Spleen (tissue), 7 donors: ENCODE results near the gene CAMTA1.

Experiments used
- POLR2A ChIP-seq, 3 donors: fragments of 450-650 bp; IDR thresholded peaks; one replicate each; pipeline ENCODE4 v1.5.1; 2017; ENCODE audit warnings: antibody characterized with exemption in 3 of 3, mild to moderate bottlenecking in 1 of 3
- POLR2AphosphoS5 ChIP-seq, 3 donors: sonication (generic); formaldehyde crosslinking; IDR thresholded peaks; one replicate each; pipeline ENCODE4 v1.5.1; 2017; ENCODE audit warnings: antibody characterized with exemption in 3 of 3
- TF ChIP-seq, protein P1 (sequence below), 11 experiments: fragments of 200-600 bp in 7 of 11; fragments of 450-650 bp in 4 of 11; sonication (generic) in 4 of 11; IDR thresholded peaks in 8 of 11; conservative IDR thresholded peaks in 3 of 11; 1 replicate in 7 of 11; 2 replicates in 4 of 11; pipeline versions ENCODE4 v1.4.0 to v1.8.0; 2016 to 2021; ENCODE audit warnings: antibody characterized with exemption in 11 of 11, inconsistent platforms in 4 of 11, mild to moderate bottlenecking in 1 of 11
- donor health status: DM: no; HTN: no; CAD: no; lungs with moderate emphysema.
- donor health status: DM: no; HTN: no; CAD: no.
- donor health status: DM: no; HTN: no; CAD: no.

- TF ChIP-seq, protein P1, sequence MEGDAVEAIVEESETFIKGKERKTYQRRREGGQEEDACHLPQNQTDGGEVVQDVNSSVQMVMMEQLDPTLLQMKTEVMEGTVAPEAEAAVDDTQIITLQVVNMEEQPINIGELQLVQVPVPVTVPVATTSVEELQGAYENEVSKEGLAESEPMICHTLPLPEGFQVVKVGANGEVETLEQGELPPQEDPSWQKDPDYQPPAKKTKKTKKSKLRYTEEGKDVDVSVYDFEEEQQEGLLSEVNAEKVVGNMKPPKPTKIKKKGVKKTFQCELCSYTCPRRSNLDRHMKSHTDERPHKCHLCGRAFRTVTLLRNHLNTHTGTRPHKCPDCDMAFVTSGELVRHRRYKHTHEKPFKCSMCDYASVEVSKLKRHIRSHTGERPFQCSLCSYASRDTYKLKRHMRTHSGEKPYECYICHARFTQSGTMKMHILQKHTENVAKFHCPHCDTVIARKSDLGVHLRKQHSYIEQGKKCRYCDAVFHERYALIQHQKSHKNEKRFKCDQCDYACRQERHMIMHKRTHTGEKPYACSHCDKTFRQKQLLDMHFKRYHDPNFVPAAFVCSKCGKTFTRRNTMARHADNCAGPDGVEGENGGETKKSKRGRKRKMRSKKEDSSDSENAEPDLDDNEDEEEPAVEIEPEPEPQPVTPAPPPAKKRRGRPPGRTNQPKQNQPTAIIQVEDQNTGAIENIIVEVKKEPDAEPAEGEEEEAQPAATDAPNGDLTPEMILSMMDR (IDR thresholded peaks at IDR 0.05 in 8 of 11, conservative IDR thresholded peaks at IDR 0.05 in 3 of 11): no peak
- TF ChIP-seq POLR2AphosphoS5 (IDR thresholded peaks at IDR 0.05): no peak
- TF ChIP-seq POLR2A (IDR thresholded peaks at IDR 0.05): no peak
Observed at GRCh38 chr1:7638078-7638477, 852.8 kb downstream of the CAMTA1 start.
